ENCODE measurements around the gene CENPN. TPM values are rescaled to one million over a fixed set of nuclear protein-coding genes. Genes with fewer than 3 reads are reported as not detected.

The CENPN gene
- total and polyA plus RNA-seq, 2 of the 13 experiments (the other 11 are each of a cell fraction or from before 2014, with no cell fraction given), result 29.7 to 129 TPM

DNA sequence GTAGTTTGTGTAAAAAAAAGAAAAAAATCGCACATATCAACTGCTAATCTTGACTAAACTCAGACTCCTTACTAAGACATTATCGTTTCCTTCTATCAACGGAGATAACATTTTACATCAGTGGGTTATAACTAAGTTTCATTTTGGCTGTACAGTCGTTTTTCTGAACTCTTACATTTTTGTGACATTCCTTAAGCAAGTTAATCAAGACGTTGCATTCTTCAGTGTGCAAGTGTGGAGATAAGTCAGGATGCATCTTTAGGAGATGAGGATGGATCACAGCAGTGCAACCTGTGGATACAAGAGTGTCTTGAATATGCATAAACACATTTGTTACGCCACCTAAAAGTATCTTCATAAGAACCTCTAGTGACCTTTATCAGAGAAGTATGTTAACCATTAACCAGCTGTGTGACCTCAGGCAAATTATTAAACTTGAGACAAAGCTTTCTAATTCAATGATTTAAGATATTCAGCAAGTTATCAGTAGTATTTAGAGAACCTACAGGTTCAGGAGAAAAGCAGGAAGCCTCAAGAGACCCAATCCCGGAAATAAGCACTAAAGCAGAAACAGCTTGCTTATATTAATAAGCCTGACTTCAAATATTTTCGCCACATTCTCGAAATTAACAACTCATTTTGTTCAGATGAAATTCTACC is 9.7 kb upstream of the CENPN start (continued):
- TF ChIP-seq, protein P1, sequence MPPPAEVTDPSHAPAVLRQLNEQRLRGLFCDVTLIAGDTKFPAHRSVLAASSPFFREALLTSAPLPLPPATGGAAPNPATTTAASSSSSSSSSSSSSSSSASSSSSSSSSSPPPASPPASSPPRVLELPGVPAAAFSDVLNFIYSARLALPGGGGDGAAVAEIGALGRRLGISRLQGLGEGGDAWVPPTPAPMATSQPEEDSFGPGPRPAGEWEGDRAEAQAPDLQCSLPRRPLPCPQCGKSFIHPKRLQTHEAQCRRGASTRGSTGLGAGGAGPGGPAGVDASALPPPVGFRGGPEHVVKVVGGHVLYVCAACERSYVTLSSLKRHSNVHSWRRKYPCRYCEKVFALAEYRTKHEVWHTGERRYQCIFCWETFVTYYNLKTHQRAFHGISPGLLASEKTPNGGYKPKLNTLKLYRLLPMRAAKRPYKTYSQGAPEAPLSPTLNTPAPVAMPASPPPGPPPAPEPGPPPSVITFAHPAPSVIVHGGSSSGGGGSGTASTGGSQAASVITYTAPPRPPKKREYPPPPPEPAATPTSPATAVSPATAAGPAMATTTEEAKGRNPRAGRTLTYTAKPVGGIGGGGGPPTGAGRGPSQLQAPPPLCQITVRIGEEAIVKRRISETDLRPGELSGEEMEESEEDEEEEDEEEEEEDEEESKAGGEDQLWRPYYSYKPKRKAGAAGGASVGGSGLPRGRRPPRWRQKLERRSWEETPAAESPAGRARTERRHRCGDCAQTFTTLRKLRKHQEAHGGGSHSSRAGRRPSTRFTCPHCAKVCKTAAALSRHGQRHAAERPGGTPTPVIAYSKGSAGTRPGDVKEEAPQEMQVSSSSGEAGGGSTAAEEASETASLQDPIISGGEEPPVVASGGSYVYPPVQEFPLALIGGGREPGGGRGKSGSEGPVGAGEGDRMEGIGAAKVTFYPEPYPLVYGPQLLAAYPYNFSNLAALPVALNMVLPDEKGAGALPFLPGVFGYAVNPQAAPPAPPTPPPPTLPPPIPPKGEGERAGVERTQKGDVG (CRISPR knock-in tag; IDR thresholded peaks at IDR 0.05; ENCODE audit: borderline replicate concordance), result no peak
- TF ChIP-seq POLR2AphosphoS2 (IDR thresholded peaks at IDR 0.05; ENCODE audit: low read depth, low read length) (no peak), KLF11 (CRISPR knock-in tag; IDR thresholded peaks at IDR 0.05) (no peak), POLR2G (IDR thresholded peaks at IDR 0.05; ENCODE audit: low read depth, low read length) (no peak), ZNF446 (CRISPR knock-in tag; IDR thresholded peaks at IDR 0.05) (no peak), RARG (CRISPR knock-in tag; IDR thresholded peaks at IDR 0.05; ENCODE audit: low read depth) (0 out of 2 replicates have a peak, but pooled peaks have one; percentile 52), SNRNP70 (IDR thresholded peaks at IDR 0.05; ENCODE audit: low read depth, low read length) (no peak), CREBL2 (CRISPR knock-in tag; IDR thresholded peaks at IDR 0.05; ENCODE audit: borderline replicate concordance) (no peak), SNAPC4 (CRISPR knock-in tag; IDR thresholded peaks at IDR 0.05) (no peak), ZNF205 (CRISPR knock-in tag; IDR thresholded peaks at IDR 0.05) (no peak), ZNF253 (CRISPR knock-in tag; IDR thresholded peaks at IDR 0.05; ENCODE audit: borderline replicate concordance) (no peak), PLRG1 (conservative IDR thresholded peaks at IDR 0.05) (no peak), ATF7-NPFF (CRISPR knock-in tag; IDR thresholded peaks at IDR 0.05; ENCODE audit: low read depth) (no peak), ZNF576 (CRISPR knock-in tag; IDR thresholded peaks at IDR 0.05) (no peak), MIXL1 (CRISPR knock-in tag; IDR thresholded peaks at IDR 0.05) (0 out of 2 replicates have a peak, but pooled peaks have one; percentile 5), DPF2 (CRISPR knock-in tag; IDR thresholded peaks at IDR 0.05; ENCODE audit: borderline replicate concordance, low read depth) (no peak), ZNF3 (CRISPR knock-in tag; IDR thresholded peaks at IDR 0.05) (no peak), ZBTB26 (CRISPR knock-in tag; IDR thresholded peaks at IDR 0.05; ENCODE audit: borderline replicate concordance) (no peak), ZFAT (CRISPR knock-in tag; conservative IDR thresholded peaks at IDR 0.05) (no peak), GTF3A (CRISPR knock-in tag; conservative IDR thresholded peaks at IDR 0.05) (no peak), NBN (conservative IDR thresholded peaks at IDR 0.05) (no peak)

Measured in HepG2 (cell line).